GM13976 (cell line): ENCODE results near the gene AMOTL1.

Experiments used
- DNase-seq: peaks from one replicate; pipeline ENCODE4 v3.0.0; 2012; ENCODE audit warnings: low spot score
- in situ Hi-C: fragments of 300-500 bp; cut with MboI; formaldehyde crosslinking; loops from one replicate; pipeline ENCODE4 v1.12.0; 2022; ENCODE audit warnings: low sequenced_read_pairs, mixed read lengths, inconsistent platforms; ENCODE audit not compliant: unreplicated experiment
- TF ChIP-seq, protein P1 (sequence below): IDR thresholded peaks from 2 replicates; pipeline ENCODE4 v1.5.1; 2012; ENCODE audit warnings: borderline replicate concordance, mild to moderate bottlenecking; ENCODE audit not compliant: insufficient read depth; ENCODE audit errors: extremely low read depth, missing control alignments, control extremely low read depth

The AMOTL1 gene

DNA sequence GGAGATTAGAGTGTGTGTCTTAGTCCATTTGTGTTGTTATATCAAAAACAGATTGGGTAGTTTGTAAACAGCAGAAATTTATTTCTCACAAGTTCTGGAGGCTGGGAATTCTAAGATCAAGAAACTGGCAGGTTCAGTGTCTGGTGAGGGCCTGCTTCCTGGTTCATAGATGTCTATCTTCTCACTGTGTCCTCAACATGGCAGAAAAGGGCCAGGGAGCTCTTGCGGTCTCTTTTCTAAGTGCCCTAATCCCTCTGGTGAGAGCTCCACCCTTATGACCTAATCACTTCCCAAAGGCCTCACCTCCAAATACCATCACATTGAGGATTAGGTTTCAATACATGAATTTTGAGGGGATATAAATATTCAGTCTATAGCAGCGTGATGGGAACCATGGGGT lies 25.5 kb upstream of the AMOTL1 start:
- no peak for DNase-seq
- in situ Hi-C loops: no loop called here
- TF ChIP-seq, protein P1, sequence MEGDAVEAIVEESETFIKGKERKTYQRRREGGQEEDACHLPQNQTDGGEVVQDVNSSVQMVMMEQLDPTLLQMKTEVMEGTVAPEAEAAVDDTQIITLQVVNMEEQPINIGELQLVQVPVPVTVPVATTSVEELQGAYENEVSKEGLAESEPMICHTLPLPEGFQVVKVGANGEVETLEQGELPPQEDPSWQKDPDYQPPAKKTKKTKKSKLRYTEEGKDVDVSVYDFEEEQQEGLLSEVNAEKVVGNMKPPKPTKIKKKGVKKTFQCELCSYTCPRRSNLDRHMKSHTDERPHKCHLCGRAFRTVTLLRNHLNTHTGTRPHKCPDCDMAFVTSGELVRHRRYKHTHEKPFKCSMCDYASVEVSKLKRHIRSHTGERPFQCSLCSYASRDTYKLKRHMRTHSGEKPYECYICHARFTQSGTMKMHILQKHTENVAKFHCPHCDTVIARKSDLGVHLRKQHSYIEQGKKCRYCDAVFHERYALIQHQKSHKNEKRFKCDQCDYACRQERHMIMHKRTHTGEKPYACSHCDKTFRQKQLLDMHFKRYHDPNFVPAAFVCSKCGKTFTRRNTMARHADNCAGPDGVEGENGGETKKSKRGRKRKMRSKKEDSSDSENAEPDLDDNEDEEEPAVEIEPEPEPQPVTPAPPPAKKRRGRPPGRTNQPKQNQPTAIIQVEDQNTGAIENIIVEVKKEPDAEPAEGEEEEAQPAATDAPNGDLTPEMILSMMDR: no peak

DNA sequence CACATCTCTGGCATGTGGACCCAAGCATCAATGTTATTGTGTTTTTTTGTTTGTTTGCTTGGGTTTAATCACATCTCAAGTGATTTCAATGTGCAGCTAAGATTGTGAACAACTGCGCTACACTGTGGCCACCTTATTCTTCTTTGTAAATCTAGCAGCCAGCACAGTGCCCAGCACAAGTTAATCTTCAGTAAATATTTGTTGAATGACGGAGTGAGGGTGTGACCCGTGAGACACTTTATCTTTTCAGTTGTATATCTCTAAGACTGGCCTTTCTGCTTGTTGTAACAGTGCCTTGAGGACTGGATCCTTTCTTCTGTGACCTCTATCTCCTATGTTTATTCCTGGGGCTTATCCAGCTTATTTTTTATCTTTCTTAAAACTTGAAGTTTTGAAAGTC lies 21.4 kb upstream of the AMOTL1 start:
- TF ChIP-seq, protein P1: no peak
- in situ Hi-C loops: no loop called here
- DNase-seq: no peak

DNA sequence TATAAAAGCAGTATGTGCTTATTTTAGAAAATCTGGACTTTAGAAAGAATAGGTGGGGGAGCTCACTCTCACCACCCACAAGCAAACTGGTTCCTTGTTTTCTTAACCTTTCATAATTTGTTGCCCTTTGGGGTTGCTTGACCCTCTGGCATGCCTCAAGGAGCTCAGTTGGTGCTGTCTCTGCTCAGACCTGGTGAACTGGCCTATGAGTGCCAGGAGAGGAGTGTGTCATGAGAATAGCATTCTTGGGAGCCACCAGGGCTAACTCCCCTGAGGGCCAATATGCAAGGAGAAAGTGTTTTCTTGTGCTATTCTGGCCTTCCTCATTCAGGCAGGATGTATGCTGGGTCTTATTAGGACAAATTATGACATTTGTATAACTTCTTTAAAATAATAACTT lies 21.0 kb upstream of the AMOTL1 start:
- in situ Hi-C loops: no loop called here
- TF ChIP-seq, protein P1: no peak
- no peak for DNase-seq

DNA sequence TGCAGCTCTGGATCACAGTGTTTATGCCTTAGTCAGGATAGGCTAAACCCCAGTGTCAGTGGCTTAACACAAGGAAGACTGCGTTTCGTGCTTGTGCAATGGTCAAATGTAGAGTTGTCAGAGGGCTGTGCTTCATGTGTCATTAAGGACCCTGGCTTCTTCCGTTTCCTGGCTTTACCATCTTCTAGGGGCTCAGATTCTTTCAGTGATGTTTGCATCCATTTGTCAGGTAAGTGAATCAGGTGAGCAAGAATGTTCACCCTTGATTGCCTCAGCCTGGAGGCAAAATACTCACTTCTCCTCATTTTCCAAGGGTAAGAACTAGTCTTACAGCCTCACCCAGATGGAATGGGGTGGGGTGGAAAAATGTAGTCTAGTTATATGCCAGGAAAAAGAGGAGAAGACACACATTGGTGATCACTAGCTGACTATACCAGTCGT lies 20.5 kb upstream of the AMOTL1 start:
- in situ Hi-C loops: no loop called here
- TF ChIP-seq, protein P1: no peak
- no peak for DNase-seq

DNA sequence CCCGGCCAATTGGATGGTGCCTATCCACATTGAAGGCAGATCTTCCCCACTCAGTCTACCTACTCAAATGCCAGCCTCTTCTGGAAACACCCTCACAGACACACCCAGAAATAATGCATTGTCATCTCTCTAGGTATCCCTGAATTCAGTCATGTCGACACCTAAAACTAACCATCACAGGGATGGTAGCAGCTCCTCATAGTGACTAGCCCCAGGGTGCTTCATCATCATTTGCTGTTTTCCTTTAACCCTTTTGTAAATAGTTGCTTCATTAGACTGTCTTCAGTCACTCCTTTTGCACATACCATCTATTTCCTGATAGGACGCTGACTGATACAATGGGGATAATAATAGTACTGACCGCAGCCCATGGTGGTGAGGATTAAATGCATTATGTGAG lies 18.8 kb upstream of the AMOTL1 start:
- in situ Hi-C loops: no loop called here
- TF ChIP-seq, protein P1: no peak
- no peak for DNase-seq

DNA sequence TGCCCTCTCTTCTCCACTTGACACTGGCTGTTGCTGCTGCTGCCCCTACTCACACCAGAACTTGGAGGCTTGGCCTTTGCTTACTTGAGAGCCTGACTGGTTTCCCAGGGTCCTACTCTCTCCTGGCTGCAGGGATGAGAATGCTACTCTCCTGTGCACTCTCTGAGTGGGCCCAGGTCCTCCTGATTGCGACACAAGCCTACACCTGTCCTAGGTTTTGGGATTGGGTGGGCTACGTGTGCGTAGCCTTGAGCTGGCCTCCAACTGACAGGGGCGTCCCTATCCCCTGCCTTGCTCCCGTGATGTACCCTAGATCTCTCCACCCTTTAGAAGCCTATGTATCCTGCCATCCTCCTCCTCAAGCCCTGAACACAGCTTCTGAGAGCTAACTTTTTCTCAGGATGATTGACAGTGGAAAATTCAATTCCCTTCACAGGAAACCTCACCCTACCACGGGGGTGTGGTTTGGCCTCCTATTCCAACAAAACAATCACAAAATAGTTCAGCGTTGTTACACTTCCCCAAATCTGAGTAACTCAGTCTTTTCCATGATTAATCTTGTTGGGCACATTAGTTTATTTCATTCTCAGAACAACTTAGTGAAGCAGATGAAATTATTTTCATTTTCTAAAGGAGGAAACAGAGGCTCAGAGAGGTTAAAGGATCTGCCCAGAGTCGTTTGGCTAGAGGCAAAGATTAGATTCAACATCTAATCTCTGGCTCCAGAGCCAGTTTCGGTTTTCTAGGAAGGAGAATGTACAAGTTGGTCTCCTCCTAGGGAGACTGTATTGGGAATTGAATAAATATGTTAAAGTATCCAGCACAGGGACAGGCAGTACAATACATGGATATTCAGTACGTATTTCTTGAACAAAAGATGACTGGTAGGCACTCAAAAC lies 17.6 kb upstream of the AMOTL1 start:
- TF ChIP-seq, protein P1: no peak
- no peak for DNase-seq
- in situ Hi-C loops: no loop called here
